Liver (tissue), 9 donors: ENCODE measurements around the gene ZNF536. TPM values are rescaled to one million over a fixed set of nuclear protein-coding genes. Genes with fewer than 3 reads are reported as not detected.

ENCODE experiments used
- DNase-seq: peaks from one replicate; pipeline ENCODE4 v3.0.0-alpha.2; 2017; ENCODE audit warnings: low spot score
- H3K27ac ChIP-seq, 2 donors: one replicate each; pipeline ENCODE4 v1.7.0; 2013; ENCODE audit warnings: inconsistent platforms in 2 of 2, low read length in 2 of 2, control low read depth in 1 of 2, low read depth in 1 of 2, mild to moderate bottlenecking in 1 of 2
- H3K27me3 ChIP-seq, 4 donors: one replicate each; pipeline versions ENCODE4 v1.6.1 to v1.7.0; 2013; ENCODE audit warnings: low read length in 3 of 4, inconsistent platforms in 1 of 4, mild to moderate bottlenecking in 1 of 4, moderate library complexity in 1 of 4; ENCODE audit not compliant: control insufficient read depth in 4 of 4, insufficient read depth in 4 of 4
- H3K36me3 ChIP-seq, 4 donors: one replicate each; pipeline versions ENCODE4 v1.6.1 to v1.7.0; 2013; ENCODE audit warnings: low read length in 3 of 4, mild to moderate bottlenecking in 3 of 4, low read depth in 1 of 4, moderate library complexity in 1 of 4; ENCODE audit not compliant: control insufficient read depth in 4 of 4, insufficient read depth in 3 of 4
- H3K4me1 ChIP-seq, 4 donors: one replicate each; pipeline versions ENCODE4 v1.6.1 to v1.7.0; 2013; ENCODE audit warnings: low read length in 3 of 4, mild to moderate bottlenecking in 3 of 4, moderate library complexity in 1 of 4; ENCODE audit not compliant: control insufficient read depth in 4 of 4, insufficient read depth in 4 of 4
- H3K4me3 ChIP-seq, 3 donors: one replicate each; pipeline versions ENCODE4 v1.6.1 to v1.7.0; 2013; ENCODE audit warnings: low read length in 3 of 3, control low read depth in 1 of 3, low read depth in 1 of 3, mild to moderate bottlenecking in 1 of 3
- H3K9ac ChIP-seq, 2 donors: one replicate each; pipeline ENCODE4 v1.7.0; 2013; ENCODE audit warnings: low read length in 2 of 2, mild to moderate bottlenecking in 2 of 2, moderate library complexity in 2 of 2, control low read depth in 1 of 2, low read depth in 1 of 2
- H3K9me3 ChIP-seq, 4 donors: one replicate each; pipeline versions ENCODE4 v1.6.1 to v1.7.0; 2013; ENCODE audit warnings: low read length in 3 of 4; ENCODE audit not compliant: control insufficient read depth in 4 of 4
- EGR1 ChIP-seq, 2 donors: IDR thresholded peaks; 2 replicates each; pipeline ENCODE4 v1.6.1; 2016 to 2018; ENCODE audit warnings: antibody characterized with exemption in 2 of 2, low read depth in 2 of 2
- FOXA1 ChIP-seq: IDR thresholded peaks from 2 replicates; pipeline ENCODE4 v1.6.1; 2016; ENCODE audit warnings: antibody characterized with exemption
- HNF4A ChIP-seq, 2 donors: conservative IDR thresholded peaks; 2 replicates each; pipeline ENCODE4 v1.6.1; 2016; ENCODE audit warnings: antibody characterized with exemption in 2 of 2, mild to moderate bottlenecking in 2 of 2
- JUND ChIP-seq, 2 donors: IDR thresholded peaks; 2 replicates each; pipeline ENCODE4 v1.6.1; 2016; ENCODE audit warnings: antibody characterized with exemption in 2 of 2
- MAX ChIP-seq: IDR thresholded peaks from 2 replicates; pipeline ENCODE4 v1.6.1; 2016; ENCODE audit warnings: antibody characterized with exemption
- NR2F2 ChIP-seq: IDR thresholded peaks from 2 replicates; pipeline ENCODE4 v1.6.1; 2016; ENCODE audit warnings: antibody characterized with exemption
- RAD21 ChIP-seq, 2 donors: IDR thresholded peaks; 2 replicates each; pipeline ENCODE4 v1.6.1; 2016; ENCODE audit warnings: antibody characterized with exemption in 2 of 2, mild to moderate bottlenecking in 2 of 2
- REST ChIP-seq: IDR thresholded peaks from 2 replicates; pipeline ENCODE4 v1.6.1; 2016; ENCODE audit warnings: antibody characterized with exemption, mild to moderate bottlenecking
- RXRA ChIP-seq, 2 donors: IDR thresholded peaks; 2 replicates each; pipeline ENCODE4 v1.6.1; 2017 to 2018; ENCODE audit warnings: antibody characterized with exemption in 2 of 2, mild to moderate bottlenecking in 1 of 2
- TAF1 ChIP-seq: conservative IDR thresholded peaks from 2 replicates; pipeline ENCODE4 v1.6.1; 2016; ENCODE audit warnings: antibody characterized with exemption, mild to moderate bottlenecking
- YY1 ChIP-seq: IDR thresholded peaks from 2 replicates; pipeline ENCODE4 v1.6.1; 2016; ENCODE audit warnings: antibody characterized with exemption, mild to moderate bottlenecking
- ZBTB33 ChIP-seq: IDR thresholded peaks from 2 replicates; pipeline ENCODE4 v1.6.1; 2016; ENCODE audit warnings: antibody characterized with exemption
- WGBS: extraction: QIAGEN DNeasy Blood & Tissue Kit; methylation state at CpG from one replicate; pipeline ENCODE4 v1.1.7; 2013; 5-methylcytosine and 5-hydroxymethylcytosine counted together
- polyA plus RNA-seq, 2 donors: library from polyadenylated mRNA; stranded (reverse) in 1 of 2; unstranded in 1 of 2; fragments of 200-250 nt in 1 of 2; fragments of >200 nt in 1 of 2; fragmentation: Nextera tagmentation in 1 of 2; extraction: Ambion mirVana in 1 of 2; gene quantifications; one replicate each; pipeline versions ENCODE4 v1.2.1 to v1.2.3, GENCODE V29; 2013 to 2015
- total RNA-seq, 2 donors: library from RNA; depleted of rRNA; stranded (reverse); fragments of >200 nt; gene quantifications; one replicate each; pipeline ENCODE4 v1.2.3, GENCODE V29; 2014
- donor health status: healthy.
- donor health status: healthy.
- donor health status: healthy.
- donor health status: healthy.
- donor health status: healthy.

Gene ZNF536
- total and polyA plus RNA-seq, 4 donors = 0.02 to 0.17 (median 0.08) TPM

DNA sequence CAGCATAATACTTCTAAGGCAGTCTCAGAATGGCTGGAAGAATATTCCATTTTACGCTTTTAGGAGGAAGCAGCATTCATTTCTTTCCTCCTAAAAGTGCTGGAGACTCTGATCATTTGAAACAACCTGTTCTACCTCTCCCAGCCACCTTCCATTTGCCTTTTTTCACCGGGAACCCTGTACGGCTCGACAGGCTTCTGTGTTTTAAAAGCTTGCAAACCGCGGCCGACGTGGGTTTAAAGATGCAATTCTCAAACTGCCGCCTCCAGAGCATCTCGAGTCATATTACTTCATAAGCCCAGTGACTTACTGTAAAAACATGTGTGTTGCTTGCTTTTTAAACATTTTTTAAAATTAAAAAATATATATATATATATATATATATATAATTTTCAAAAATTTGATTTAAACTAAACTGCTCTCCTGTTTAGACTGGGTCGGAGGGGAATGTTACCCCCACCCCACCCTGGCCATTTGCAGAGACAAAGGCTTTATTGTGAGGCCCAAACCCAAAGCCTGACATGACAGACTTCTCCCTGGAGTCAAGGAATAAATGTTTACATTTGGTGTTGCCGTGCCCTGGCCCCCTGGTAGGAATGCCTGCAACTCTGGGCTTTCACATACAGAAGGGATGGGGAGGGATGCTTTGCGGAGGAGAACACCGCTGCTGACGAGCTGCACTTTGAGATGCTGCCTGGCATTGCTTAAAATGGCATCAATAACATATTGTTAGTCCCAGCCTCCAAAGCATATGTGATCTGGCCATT, 30.4 kb downstream of the ZNF536 start (continued):
- TF ChIP-seq YY1 (no peak), HNF4A (conservative IDR thresholded peaks at IDR 0.05) (no peak), FOXA1 (no peak), EGR1 (IDR thresholded peaks at IDR 0.05; ENCODE audit: low read depth in 2 of 2) (no peak), RAD21 (IDR thresholded peaks at IDR 0.05) (no peak), MAX (no peak), TAF1 (no peak), REST (no peak)

DNA sequence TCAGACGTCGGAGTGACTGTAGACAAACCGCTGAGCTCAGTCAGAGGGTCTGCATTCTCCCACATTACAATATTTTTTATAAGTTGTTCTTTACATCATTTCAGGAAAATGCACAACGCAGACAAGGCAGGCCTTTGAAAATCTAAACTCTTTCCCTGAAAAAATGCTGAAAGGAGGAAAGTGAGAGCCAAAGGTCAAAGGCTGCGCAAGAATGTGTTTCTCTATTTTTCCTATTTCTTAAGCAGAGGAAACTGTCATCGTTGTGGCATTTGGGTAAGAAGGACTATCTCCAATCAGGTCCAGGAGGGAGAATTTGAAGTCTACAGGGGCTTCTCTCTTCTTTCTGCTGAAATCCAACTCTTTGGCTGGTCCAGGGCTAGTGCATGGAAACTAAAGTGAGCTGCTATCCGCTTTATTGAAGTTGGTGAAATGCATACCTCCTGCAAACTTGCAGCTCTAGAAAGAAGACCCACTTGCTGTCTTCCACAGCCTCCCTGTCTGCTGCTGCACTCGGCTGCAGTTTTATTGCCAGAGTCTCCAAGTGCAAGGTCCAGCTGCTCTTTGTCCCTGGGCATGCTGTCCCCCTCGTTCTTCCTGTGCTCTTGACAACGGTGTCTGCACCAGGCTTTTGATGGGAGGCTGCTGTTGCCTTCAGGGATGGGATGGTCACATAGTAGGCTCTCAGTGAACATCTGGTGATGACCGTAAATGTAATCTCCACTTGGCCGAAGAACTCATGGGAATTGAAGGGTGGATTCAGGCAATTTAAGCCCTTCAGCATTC, 31.2 kb downstream of the ZNF536 start:
- H3K4me1 ChIP-seq = no peaks in the 10 kb centered on the region
- no peaks in the 10 kb centered on the region for H3K36me3 ChIP-seq
- H3K4me3 ChIP-seq = no peak overlapping the region
- no peak overlapping the region for H3K9ac ChIP-seq
- no peak overlapping the region for H3K27ac ChIP-seq
- DNase-seq = no peak
- no peak for TF ChIP-seq MAX
- no peak for TF ChIP-seq RXRA (IDR thresholded peaks at IDR 0.05)
- TF ChIP-seq NR2F2 = no peak
- TF ChIP-seq EGR1 (IDR thresholded peaks at IDR 0.05; ENCODE audit: low read depth in 2 of 2) = no peak
- TF ChIP-seq ZBTB33 = no peak
- TF ChIP-seq HNF4A (conservative IDR thresholded peaks at IDR 0.05) = no peak
- no peak for TF ChIP-seq JUND (IDR thresholded peaks at IDR 0.05)
- WGBS = 63% methylated on average over 12 of the region's 12 CpGs
- H3K27me3 ChIP-seq = peaks cover 0 to 10% (median 2%) of the 10 kb centered on the region in 4 donors
- no peaks in the 10 kb centered on the region for H3K9me3 ChIP-seq
